ENCODE data around the gene TANGO2. TPM values are rescaled to one million over a fixed set of nuclear protein-coding genes. Genes with fewer than 3 reads are reported as not detected.

The TANGO2 gene
- total RNA-seq, 4 donors from 2014 or later = 24.3 to 46.7 (median 37.5) TPM

GRCh38 chr22:20040327-20041200 lies 19.7 kb downstream of the TANGO2 start:
- no peak for TF ChIP-seq CTCF (IDR thresholded peaks at IDR 0.05; ENCODE audit: low read depth)

GRCh38 chr22:20043057-20043996 lies 22.4 kb downstream of the TANGO2 start:
- TF ChIP-seq CTCF (IDR thresholded peaks at IDR 0.05; ENCODE audit: low read depth) = no peak

GRCh38 chr22:20043997-20044342 lies 23.1 kb downstream of the TANGO2 start:
- TF ChIP-seq CTCF (IDR thresholded peaks at IDR 0.05; ENCODE audit: low read depth) = no peak

- TF ChIP-seq CTCF (IDR thresholded peaks at IDR 0.05; ENCODE audit: low read depth) = no peak
These were observed 23.7 kb downstream of the TANGO2 start for GRCh38 chr22:20044495-20045151.

- TF ChIP-seq CTCF (IDR thresholded peaks at IDR 0.05; ENCODE audit: low read depth) = no peak
These were observed 25.8 kb downstream of the TANGO2 start for GRCh38 chr22:20046730-20047129.

GRCh38 chr22:20051927-20052308 lies 31.0 kb downstream of the TANGO2 start:
- no peak for TF ChIP-seq CTCF (IDR thresholded peaks at IDR 0.05; ENCODE audit: low read depth)
